T-helper 1 cell (primary cell): ENCODE results near the gene SDK1.

Experiments
- DNase-seq, 5 donors: peaks; one replicate each; pipeline ENCODE4 v3.0.0-alpha.2; 2012 to 2020

SDK1 gene

GRCh38 chr7:4067476-4067760 is 766.4 kb downstream of the SDK1 start:
- DNase-seq, result no peak

GRCh38 chr7:4067874-4068273 is 766.8 kb downstream of the SDK1 start:
- no peak for DNase-seq

- DNase-seq, result no peak
Observed at GRCh38 chr7:4068286-4068685, 767.2 kb downstream of the SDK1 start.

- DNase-seq, result no peak
Observed at GRCh38 chr7:4069268-4070095, 768.4 kb downstream of the SDK1 start.

DNA sequence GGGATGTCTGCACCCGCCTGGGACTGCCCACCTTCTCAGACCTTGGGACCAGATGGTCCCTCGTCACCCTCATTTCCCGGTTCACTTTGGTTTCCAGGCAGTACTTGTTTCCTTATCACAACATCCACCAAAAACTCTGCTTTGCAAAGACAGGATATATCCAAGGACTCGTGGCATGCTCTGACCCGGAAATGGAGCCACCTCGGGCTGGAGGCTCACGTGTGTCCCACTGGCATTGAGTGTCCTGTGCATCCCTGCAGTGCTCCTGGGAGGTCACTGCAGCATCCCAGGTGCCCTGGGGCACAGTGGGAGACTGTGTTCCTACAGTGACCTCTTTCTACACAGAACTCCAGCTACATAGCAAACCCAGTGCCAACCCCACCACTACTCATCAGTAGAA is 769.2 kb downstream of the SDK1 start:
- no peak for DNase-seq

DNA sequence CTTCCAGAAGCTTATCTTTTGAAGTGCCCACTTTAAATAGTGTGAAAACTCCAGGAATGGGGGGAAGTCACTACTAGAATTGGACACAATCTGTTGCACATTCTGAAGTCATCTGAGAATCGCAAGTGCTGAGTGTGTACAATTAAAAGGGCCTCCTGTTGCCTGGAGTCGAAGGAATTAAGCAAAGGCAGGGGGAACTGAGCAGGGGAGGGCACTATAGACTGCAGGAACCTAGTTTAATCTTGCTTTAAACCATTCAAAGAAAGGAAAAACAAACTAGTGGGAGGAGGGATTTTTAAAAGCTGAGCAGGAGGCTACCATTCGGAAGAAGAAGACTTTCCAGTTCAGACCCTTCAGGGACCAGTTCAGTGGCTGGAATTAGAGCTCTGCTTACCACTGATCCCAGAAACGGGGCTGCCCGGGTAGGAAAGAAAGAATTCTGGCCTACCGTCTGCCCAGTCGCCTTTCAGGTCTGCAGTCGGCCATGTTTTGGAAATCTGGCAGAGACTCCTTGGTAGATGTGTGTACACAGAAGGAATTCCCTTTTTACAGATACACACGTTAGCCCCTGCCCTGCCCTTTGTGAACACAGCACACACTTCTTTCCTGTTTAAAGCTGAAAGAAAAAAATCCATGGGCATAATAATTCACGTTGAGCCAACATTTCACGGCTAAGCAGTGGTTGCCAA is 770.5 kb downstream of the SDK1 start:
- DNase-seq, result no peak

GRCh38 chr7:4072161-4072925 is 771.3 kb downstream of the SDK1 start:
- no peak for DNase-seq

- DNase-seq, result no peak
Observed at GRCh38 chr7:4073052-4073451, 772.0 kb downstream of the SDK1 start.

DNA sequence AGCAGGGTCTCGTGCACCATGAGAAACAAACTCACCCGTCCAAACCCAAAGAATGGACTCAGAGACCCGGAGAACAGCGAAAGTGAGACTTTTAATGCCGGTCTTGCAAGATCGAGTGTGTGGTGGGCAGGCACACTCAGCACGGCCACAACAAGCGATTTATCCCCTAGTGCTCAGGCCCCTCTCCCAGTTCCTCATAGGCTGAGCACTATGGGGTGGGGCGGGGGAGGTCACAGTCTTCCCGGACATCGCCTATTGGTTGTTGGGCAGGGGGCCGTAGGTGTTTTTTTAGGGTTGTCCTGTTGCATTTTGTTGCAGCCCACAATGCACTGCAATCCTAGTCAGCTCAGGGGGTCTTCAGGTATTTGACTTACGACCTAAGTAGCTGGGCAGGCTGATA is 772.7 kb downstream of the SDK1 start:
- DNase-seq, result no peak

DNA sequence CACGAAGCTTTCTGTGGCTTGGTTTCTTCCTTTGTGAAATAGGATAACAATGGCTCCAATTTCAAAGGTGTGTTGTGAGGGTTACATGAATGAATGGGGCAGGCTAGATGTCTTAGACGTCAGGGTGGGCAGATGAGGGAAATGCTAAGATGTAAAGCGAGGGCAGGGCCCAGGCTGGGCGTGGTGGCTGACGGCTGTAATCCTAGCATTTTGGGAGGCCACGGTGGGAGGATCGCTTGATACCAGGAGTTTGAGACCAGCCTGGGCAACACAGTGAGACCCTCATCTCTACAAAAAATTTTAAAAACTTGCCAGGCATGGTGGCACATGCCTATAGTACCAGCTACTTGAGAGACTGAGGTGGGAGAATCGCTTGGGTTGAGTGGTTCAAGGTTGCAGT is 773.4 kb downstream of the SDK1 start:
- DNase-seq, result no peak

- no peak for DNase-seq
Observed at GRCh38 chr7:4074994-4075393, 773.9 kb downstream of the SDK1 start.

DNA sequence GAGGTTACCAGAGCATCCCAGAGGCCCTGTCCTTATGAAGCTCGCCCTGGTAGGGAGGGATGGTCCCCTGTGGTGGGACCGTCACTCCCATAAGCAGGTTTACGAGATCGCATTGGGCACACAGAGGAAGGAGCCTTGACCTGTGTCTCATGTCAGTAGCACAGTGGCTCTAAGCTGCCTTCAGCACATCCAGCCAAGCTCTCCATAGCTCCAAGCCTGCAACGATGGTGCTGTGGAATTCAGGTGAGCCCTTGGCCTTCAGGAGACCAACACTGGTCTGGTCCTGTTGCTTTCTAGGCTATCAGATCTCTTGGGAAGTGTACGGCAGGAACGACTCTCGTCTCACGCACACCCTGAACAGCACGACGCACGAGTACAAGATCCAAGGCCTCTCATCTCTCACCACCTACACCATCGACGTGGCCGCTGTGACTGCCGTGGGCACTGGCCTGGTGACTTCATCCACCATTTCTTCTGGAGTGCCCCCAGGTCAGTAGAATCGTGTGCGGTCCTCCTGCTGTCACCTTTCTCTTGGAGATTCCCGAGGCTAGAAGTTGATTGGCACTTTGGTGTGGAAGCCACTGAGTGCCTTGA is 775.7 kb downstream of the SDK1 start:
- no peak for DNase-seq

DNA sequence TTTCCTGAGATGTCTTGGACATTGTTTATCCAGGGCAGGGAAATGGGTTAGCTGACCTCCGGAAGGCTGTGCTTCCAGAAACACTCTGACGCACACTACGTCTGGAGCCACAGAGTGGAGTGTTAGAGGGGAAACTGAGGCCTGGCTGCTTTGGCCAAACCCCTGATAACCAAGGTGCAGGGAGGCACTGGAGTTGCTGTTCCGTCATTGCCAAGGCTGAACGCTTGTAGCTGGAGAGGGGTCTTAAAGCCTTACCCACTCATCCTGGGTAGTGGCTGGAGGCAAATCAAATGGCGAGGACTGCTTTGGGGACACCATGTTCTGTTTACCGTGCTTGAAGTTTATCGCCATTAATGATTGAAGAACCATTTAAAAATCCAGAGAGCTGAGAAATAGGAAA is 776.9 kb downstream of the SDK1 start:
- no peak for DNase-seq

- DNase-seq, result no peak
Observed at GRCh38 chr7:4078580-4078979, 777.5 kb downstream of the SDK1 start.

DNA sequence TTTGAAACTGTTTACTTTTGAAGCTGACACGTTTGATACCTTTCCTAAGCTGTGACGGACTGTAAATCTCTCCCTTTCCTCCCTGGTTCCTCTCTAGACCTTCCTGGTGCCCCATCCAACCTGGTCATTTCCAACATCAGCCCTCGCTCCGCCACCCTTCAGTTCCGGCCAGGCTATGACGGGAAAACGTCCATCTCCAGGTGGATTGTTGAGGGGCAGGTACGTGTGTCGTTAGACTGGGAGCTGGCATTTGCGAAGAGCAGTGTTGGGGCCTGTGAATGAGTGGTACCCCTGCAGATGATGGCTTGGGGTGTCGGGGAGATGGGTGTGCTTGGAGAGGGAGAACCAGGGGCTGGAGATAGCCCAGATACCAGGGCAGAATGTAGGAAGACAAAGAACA is 778.3 kb downstream of the SDK1 start:
- no peak for DNase-seq

- DNase-seq, result no peak
Observed at GRCh38 chr7:4079956-4080355, 778.9 kb downstream of the SDK1 start.

- DNase-seq, result no peak
Observed at GRCh38 chr7:4080954-4081353, 779.9 kb downstream of the SDK1 start.

DNA sequence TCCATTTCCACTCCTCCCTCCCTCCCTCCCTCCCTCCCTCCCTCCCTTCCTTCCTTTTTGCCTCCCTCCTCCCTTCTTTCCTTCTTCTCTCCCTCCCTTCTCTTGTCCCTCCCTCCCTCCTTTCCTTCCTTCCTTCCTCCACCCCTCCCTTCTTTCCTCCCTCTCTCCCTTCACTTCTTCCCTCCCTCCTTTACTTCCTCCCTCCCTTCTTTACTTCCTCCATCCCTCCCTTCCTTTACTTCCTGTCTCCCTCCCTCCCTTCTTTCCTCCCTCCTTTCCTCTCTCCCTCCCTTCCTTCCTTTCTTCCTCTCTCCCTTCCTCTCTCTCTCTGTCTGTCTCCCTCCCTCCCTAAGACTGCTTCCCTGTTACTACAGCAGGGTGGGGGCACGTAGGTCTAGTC is 782.5 kb downstream of the SDK1 start:
- no peak for DNase-seq

- no peak for DNase-seq
Observed at GRCh38 chr7:4084271-4084670, 783.2 kb downstream of the SDK1 start.

DNA sequence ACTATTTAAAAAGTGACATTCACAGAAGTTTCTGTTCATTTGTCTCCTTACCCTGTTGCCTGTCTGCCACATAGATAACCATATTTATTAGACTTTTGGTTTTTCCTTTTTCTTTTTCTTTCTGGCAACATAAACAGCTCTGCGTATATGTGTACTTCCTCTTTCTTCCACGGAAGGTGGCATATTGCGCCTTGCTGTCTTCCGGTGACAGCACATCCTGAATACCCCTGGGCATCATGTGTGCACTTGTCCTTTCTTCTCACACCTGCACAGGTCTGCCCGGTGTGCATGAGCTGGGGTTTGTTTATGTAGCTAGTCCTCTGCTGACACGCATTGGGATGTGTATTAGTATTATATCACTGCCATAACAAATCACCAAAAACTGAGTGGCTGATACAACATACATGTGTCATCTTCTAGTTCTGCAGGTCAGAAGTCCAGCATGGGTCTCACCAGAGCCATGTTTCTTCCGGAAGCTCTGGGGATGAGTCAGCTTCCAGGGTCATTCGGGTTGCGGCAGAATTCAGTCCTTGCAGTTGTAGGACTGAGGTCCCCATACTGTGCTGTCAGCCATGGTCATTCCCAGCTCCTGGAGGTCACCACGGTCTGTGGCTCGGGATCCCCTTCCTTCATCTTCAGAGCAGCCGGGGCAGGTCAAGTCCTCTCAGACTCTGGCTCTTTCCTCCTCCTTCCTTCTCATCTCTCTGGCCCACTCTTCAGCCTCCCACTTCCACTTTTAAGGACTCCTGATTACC is 785.1 kb downstream of the SDK1 start:
- no peak for DNase-seq

GRCh38 chr7:4086723-4087122 is 785.7 kb downstream of the SDK1 start:
- no peak for DNase-seq

DNA sequence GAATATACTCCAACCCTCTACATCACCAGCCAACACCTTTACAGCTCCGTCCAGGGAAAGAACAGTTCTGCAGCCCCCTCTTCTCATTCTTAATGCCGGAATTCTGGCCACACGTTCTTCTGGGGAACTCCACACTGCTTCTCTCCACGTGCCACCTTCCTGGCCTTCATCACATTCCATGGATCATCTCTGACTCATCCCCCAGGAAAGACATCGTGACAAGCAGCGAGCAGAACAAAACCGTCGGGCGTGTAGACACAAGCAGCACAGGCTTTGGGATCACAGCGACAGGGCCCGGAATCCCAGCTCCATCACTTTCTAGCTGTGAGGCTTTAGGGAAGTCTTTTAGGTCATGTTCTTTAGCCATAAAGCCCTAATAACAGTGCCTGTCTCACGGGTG is 790.7 kb downstream of the SDK1 start:
- DNase-seq, result no peak

GRCh38 chr7:4093035-4093434 is 792.0 kb downstream of the SDK1 start:
- no peak for DNase-seq
